OCI-LY7 (cell line): ENCODE measurements around the gene NSG1.

Experiments used
- EZH2phosphoT487 ChIP-seq: fragments of 200-600 bp; sonication (generic); IDR thresholded peaks from 2 replicates; pipeline ENCODE4 v1.6.1; 2018; ENCODE audit warnings: low read depth, borderline replicate concordance, mild to moderate bottlenecking, mixed run types, antibody characterized with exemption, low read length, moderate library complexity, mixed read lengths
- TF ChIP-seq, protein P1 (sequence below): fragments of 200-600 bp; sonication (generic); conservative IDR thresholded peaks from 2 replicates; pipeline ENCODE4 v1.5.1; 2014; ENCODE audit warnings: mild to moderate bottlenecking, antibody characterized with exemption, low read length, moderate library complexity, mixed read lengths

GRCh38 chr4:4455210-4455865, 68.4 kb downstream of the NSG1 start:
- TF ChIP-seq, protein P1, sequence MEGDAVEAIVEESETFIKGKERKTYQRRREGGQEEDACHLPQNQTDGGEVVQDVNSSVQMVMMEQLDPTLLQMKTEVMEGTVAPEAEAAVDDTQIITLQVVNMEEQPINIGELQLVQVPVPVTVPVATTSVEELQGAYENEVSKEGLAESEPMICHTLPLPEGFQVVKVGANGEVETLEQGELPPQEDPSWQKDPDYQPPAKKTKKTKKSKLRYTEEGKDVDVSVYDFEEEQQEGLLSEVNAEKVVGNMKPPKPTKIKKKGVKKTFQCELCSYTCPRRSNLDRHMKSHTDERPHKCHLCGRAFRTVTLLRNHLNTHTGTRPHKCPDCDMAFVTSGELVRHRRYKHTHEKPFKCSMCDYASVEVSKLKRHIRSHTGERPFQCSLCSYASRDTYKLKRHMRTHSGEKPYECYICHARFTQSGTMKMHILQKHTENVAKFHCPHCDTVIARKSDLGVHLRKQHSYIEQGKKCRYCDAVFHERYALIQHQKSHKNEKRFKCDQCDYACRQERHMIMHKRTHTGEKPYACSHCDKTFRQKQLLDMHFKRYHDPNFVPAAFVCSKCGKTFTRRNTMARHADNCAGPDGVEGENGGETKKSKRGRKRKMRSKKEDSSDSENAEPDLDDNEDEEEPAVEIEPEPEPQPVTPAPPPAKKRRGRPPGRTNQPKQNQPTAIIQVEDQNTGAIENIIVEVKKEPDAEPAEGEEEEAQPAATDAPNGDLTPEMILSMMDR, result no peak
- TF ChIP-seq EZH2phosphoT487, result no peak
